ENCODE results near the gene E2F6. TPM values are rescaled to one million over a fixed set of nuclear protein-coding genes. Genes with fewer than 3 reads are reported as not detected.

E2F6 gene
- total and polyA plus RNA-seq, 10 donors, result 4.7 to 13.6 (median 8.3) TPM

Other genes starting within 250 kb of the E2F6 start
- 10 to 100 TPM; 37.3 to 89.6 (median 73.9) TPM for gene ROCK2, start 121.5 kb downstream of the E2F6 start, total RNA-seq
- 1 to 10 TPM; 4.0 to 9.6 (median 4.9) TPM for gene ROCK2, start 121.5 kb downstream of the E2F6 start, polyA plus RNA-seq
- 1 to 10 TPM in 1 of 7 donors, under 1 TPM in 6; 0.35 to 1.6 (median 0.68) TPM for gene GREB1, start 67.9 kb upstream of the E2F6 start, total RNA-seq
- under 1 TPM in 2 of 3 donors, not detected in 1; 0.06 to 0.09 TPM for gene GREB1, start 67.9 kb upstream of the E2F6 start, polyA plus RNA-seq
- not detected for gene NTSR2, start 204.0 kb upstream of the E2F6 start, total RNA-seq
- gene NTSR2, start 204.0 kb upstream of the E2F6 start, polyA plus RNA-seq, result not detected

Data from spleen (tissue), 10 donors.